ENCODE results near the gene AGPAT2.

GRCh38 chr9:136735812-136736480 is 48.7 kb upstream of the AGPAT2 start:
- TF ChIP-seq, protein P1, sequence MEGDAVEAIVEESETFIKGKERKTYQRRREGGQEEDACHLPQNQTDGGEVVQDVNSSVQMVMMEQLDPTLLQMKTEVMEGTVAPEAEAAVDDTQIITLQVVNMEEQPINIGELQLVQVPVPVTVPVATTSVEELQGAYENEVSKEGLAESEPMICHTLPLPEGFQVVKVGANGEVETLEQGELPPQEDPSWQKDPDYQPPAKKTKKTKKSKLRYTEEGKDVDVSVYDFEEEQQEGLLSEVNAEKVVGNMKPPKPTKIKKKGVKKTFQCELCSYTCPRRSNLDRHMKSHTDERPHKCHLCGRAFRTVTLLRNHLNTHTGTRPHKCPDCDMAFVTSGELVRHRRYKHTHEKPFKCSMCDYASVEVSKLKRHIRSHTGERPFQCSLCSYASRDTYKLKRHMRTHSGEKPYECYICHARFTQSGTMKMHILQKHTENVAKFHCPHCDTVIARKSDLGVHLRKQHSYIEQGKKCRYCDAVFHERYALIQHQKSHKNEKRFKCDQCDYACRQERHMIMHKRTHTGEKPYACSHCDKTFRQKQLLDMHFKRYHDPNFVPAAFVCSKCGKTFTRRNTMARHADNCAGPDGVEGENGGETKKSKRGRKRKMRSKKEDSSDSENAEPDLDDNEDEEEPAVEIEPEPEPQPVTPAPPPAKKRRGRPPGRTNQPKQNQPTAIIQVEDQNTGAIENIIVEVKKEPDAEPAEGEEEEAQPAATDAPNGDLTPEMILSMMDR (IDR thresholded peaks at IDR 0.05; ENCODE audit: borderline replicate concordance, extremely low read depth, low read length, poor library complexity, severe bottlenecking), result no peak
- no peak for TF ChIP-seq EZH2 (IDR thresholded peaks at IDR 0.05; ENCODE audit: borderline replicate concordance, low read depth, low read length, severe bottlenecking)

All from DND-41 (cell line).